CD4-positive, alpha-beta T cell treated with Interferon alpha-2 for 1 hour (primary cell): ENCODE measurements around the gene PPP1R9A.

Experiments
- DNase-seq, 2 donors: peaks; one replicate each; pipeline ENCODE4 v3.0.0-alpha.2; 2020 to 2022

PPP1R9A gene

DNA sequence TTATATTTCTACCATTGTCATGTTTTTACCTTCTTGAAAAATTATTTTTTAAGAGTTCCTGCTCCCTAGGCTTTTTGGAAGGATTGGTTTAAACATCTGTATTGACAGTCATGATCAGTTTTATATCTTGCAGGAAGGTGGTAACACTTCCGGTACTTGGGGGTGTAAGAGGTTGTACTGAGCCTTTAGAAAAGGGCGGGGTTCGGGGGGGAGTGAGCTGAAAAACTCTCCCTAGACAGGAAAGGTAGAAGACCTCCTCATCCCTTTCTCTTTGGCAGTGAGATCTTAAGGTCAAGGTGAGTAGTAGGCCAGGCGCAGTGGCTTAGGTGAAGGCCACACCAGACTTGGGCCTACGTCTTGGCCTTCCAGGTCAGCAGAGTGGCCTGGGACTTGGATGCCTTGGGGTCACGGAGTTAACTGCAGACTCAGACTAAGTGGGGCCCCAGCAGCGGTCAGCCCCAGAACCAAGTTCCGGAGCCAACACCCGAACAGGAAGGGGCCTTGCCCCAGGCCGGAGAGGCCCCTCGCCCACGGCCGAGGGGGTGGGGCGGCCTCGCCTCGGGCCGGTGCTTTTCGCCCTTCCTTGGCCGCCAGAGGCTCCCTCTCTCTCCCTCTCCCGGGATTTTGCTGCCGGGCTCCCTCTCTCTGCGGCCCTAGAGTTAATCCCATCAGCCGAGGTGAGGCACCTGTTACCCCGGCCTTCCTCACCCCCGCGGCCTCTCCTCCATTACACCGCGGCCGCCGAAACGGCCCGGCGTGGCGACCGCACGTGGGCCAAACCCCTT, at the start of gene PPP1R9A:
Gene PPP1R9A (plus strand): TSS at position 569 of the 785 bp plus-strand sequence. CDS start 2,520 bp downstream, outside the sequence.
- DNase-seq = no peak

DNA sequence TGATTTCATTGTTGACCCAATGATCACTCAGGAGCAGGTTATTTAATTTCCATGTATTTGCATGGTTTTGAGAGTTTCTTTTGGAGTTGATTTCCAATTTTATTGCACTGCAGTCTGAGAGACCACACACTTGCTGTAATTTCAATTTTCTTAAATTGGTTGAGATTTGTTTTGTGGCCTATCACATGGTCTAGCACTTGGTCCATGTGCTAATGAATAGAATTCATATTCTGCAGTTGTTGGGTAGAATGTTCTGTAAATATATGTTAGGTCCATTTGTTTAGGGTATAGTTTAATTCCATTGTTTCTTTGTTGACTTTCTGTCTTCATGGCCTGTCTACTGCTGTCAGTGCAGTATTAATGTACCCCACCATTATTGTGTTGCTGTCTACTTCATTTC, 36.3 kb upstream of the PPP1R9A start:
- DNase-seq = no peak

DNA sequence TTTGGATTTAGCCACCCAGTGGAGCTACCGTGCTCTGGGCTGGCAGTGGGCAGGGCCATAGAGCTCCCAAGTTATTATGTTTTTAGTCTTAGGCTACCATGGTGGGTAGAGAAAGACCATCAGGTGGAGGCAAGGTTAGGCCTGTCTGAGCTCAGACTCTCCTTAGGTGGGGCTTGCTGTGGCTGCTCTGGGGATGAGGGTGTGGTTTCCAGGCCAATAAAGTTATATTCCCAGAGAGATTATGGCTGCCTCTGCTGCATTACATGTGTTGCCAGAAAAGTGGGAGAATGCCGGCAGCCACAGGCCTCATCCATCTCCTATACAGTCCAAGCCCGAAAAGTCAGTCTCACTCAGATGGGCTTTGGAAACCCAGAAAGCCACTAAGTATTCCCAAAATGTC, 34.2 kb upstream of the PPP1R9A start:
- no peak for DNase-seq

DNA sequence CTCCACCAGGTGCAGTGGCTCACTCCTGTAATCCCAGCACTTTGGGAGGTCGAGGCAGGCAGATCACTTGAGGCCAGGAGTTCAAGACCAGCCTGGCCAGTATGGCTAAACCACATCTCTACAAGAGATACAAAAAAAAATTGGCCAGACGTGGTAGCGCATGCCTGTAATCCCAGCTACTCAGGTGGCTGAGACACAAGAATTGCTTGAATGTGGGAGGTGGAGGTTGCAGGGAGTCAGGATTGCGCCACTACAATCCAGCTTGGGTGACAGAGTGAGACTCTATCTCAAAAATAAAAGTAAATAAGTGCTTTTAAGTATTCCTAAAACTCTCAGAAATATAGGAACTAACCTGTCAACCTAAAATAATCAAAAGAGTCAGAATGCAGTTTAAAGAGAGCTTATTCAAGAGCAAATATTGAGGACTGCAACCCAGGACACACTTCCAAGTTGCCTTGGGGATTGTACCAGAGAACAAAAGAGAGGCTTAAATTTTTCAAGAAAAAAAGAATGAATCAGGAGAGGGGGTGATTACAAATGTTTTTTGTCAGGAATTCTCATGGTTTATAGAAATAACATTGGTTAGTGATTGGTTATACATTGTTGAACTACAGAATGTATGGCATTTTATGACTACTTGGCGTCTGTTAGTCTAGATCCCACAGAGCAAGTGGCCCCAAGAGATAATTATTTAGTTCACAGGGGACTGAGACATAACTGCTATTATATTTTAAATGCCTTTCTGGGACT, 33.2 kb upstream of the PPP1R9A start:
- no peak for DNase-seq

DNA sequence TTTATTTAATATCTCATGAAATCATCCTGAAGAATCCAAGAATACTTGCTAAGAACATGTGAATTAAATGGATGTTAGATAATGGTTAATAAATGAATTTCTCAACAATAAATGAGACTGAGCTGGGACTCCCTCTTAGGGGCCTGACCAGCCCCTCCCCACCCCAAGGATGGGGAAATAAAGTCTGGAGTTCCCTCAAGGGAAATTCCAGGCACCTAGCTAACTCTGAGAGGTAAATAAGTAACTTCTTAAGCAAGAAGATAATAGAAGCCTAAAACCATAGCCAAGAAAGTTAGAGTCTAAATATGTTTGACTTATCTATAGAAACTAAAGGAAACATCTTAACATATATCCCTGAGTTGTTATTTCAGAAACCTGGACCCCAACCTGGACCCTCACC, 32.2 kb upstream of the PPP1R9A start:
- no peak for DNase-seq

DNA sequence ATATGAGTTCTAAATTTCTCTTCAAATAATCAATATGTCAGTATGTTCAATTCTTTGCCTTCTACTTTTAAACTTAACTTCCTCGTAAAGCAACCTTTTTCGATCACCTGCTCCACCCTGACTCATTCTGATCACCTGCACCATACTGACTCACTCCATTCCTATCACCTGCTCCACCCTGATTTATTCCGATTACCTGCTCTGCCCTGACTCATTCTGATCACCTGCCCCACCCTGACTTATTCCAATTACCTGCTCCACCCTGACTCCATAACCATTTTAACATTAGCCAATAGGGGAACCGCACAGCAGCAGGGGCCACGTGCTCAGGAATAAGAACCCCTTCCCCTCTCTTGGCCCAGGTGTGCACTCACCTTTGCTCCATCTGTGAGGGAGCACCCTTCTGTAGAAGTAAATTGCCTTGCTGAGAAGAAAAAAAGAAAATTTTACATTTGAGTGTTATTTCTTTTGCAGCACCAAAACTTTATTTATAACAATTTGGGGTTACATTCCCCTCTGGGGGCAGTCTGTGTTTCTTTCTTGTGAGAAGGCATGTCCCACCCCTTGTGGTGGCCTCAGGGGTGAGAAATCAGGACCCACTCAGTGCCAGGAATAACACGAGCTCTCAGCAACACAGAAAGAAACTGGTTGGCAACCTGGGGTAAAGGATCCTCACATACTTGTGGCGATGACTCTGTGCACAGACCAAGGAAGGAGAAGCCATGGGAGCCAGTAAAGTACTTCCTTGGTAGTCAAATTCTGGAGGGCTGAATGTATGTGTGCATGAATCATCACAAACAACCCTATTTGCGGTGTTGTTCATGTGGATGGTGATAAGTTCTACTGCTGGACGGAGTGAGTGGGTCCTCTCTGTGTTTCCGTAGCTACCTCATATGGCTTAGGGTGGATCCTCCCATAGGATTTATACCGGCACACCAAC, 29.4 kb upstream of the PPP1R9A start:
- DNase-seq = no peak

DNA sequence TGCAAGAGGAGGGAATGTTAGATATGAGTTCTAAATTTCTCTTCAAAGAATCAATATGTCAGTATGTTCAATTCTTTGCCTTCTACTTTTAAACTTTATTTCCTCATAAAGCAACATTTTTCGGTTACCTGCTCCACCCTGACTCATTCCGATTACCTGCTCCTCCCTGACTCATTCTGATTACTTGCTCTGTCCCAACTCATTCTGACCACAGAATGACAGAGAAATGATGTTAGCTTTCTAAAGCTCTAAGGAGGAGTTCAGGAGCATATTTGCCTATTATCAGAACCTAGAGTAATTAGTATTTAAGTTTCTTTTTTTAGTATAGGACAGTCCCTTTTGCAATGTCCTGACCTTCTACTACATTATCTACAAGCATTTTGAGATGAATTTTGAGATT, 24.5 kb upstream of the PPP1R9A start:
- no peak for DNase-seq

DNA sequence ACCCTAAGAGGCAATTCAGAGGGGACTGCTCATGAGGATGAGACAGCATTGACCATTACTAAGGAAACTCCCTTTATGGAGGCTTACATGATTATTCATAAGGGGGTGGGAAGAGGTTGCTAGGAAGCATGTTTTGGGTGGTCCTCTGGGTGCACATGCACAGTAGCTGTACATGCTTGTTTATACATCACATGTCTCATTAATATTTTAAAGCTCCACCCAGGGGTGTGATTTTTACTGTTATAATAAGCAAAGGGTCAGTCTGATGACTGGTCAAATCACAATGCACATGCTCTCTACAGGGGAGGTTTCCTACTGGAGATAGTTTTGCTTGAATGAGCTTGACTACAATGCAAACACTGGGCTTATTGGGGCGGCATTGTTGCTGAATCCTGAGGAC, 23.8 kb upstream of the PPP1R9A start:
- no peak for DNase-seq

DNA sequence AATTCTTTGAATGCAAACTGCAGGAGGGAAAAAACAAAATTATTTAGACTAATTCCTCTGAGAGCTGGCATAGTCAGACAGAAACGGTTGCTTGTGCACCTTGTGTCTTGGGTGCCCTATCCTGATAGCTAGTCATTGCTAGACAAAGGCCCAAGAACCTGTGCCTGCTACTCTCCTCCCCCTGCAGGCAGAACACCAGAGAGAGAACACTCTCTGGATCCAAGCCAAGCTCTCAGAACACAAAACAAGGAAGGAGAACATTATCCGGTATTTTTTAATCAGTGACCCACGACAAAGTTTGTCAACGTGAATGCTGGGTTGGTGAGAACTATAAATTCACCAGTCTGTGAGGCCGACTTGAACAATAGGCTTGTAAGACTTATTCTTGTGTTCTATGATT, 18.8 kb upstream of the PPP1R9A start:
- no peak for DNase-seq

DNA sequence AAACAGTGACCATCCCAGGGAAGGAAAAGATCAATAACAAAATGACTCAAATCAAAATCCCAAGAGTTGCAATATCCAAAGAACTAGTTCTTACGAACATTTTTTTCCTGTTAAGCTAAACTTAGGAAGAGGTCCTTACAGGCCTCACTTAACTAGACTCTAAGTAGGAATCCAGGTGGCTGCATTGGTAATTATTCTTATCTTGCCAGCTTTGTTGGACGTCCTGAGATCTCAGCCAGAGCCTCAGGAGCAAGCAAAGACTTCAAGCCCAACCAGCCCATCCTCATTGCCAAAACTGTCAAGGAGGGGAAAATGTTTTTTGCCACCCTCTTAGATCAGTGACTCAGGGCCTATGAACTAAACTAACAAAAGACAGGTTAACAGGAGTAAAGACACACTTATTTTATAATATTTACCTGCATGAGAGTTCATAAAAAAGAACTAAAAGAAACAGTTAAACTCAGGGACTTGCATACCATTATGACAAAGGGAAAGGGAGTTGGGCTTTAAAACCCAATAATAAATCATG, 18.3 kb upstream of the PPP1R9A start:
- no peak for DNase-seq

DNA sequence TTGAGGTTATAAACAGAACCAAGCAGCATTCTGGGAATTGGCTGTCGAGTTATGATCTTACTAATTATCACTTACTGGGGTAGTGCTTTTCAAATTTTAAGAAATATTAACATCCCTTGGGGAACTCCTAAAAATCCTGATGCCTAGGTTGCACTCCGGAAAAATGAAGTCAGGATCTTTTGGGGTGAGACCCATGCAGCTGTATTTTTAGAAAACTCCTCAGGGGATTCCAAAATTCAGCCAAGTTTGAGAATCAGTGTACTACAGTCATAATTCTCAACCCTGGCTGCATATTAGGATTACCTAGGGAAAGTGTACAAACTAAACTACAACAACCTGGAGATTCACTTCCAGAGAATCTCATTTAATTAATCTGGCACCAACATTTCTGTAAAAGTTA, 17.2 kb upstream of the PPP1R9A start:
- DNase-seq = no peak

DNA sequence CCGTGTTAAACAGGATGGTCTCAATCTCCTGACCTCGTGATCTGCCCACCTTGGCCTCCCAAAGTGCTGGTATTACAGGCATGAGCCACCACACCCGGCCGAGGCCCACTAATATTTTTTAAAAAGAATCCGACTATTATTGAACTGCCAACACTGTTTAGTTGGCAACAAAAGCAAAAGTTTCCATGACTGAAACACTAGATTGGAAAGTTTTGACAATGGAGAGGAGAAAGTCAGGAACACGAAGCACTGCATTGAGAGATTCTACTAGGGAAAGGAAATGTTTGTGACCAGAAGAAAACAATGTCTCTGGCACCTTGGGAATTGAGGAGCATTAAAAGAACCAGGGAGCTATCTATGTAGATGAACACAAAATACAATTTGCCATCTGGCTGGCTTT, 13.7 kb upstream of the PPP1R9A start:
- DNase-seq = no peak

DNA sequence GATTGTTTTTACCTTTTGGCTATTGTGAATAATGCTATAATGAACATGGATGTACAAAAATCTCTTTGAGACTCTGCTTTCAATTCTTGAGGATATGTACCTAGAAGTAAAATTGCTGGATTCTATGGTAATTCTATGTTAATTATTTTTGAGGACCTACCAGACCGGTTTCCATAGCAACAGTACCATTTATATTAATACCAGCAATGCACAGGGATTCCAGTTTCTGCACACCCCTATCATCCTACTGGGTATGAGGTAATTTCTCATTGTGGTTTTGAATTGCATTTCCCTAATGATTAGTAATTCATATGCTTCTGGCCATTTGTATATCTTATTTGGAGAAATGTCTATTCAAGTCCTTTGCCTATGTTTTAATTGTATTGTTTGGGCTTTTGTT, 9.9 kb upstream of the PPP1R9A start:
- no peak for DNase-seq

DNA sequence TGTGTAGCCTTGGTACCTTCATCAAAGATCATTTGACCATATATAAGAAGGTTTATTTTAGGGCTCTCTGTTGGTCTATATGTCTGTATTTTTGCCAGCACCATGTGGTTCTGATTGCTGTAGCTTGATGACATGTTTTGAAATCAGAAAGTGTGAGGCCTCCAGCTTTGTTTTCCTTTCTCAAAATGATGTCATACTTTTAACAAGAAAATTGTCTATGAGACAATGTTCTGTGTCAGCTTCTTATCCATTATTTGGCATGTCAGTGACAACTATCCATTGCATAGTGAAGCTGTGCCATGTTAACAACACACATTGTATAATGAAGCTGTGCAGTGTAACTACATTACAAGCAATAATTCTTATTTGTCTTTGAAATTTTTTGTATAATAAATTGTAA, 9.1 kb upstream of the PPP1R9A start:
- DNase-seq = no peak

DNA sequence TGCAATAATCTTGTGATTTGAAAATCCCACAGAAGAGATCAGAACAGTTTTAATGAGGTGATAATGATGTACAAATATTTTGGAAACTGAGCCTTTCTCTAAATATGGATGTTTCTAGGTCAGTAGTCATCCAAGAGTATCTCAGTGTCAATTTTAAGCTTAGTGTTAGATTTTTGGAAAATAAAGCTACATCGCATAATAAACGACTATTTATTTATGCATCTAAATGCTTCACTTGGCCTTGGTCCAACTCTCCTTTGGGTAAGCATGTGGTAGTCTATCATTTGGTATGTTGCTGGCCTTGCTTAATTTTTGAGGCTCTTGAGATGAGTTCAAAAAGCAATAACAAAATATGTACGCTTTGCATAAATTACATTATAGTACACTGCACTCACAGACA, 5.4 kb upstream of the PPP1R9A start:
- no peak for DNase-seq

DNA sequence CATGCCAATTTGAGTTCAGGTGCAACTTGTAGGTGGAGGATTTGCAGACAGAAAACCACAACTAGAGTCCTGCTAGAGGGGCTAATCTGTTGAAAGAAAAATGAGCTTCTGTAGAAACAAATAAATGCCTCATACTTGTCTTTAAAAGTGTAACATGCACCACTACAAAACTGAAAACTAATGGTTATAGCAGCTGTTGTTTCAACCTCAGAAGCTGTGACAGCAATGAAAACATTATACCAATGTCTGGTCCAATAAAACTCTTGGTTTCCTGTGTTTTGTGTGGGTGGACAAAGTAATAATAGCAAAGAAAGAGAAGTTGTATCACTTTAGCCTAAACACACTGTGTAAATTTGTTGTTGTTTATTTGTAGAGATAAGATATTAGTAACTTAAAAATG, 3.4 kb upstream of the PPP1R9A start:
- no peak for DNase-seq

DNA sequence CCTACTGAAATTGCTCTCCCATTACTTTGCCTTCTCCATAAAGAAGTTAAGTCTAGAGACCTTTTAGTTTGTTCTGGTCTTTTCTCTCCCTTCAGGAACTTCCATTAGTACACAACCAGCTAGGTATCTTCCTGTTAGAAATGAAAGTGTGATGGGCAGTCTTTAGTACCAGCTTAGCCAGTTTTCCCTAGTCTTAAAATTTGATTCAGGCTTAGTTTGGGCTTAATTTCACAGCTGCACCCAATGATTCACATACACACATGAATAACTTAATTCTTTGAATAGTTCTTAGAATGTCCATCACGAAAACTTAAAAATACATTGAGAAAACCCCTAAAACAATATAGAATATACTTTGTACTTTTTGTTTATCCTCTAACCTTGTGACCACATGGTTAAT, 2.4 kb upstream of the PPP1R9A start:
- DNase-seq = no peak

DNA sequence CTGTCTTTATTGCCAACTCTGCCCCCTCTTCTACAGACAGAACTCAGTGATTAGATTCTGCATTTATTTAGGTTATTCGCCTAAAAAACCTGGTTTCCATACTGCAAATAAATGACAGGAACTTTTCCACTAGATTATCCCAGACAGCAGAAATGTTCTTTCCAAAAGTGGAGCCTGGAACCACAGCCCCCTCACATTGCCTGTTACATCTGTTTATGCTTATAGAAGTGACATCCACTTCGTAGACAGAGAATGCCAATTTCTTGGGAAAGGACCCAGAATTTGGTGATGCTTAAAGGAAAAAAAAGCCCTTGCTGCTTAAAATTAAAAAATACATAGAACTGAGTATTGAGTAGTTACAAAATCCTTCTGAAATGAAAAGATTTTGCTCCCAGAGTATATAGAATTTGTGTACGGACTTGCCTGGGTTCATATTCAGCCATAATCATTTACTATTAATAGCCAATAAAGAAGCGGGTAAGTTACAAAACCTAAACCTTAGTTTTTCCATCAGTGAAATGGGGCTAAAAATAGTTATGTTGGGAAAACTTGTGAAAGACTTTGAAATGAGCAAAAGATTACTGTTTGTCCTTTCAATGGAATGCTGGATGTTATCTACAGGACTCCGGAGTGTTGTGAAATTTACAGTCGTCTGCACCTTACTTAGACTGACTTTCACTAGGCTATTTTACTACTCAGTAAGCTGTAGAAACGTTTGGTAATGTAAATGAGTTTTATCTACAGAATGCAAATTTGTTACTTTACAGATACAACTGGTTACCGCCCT, 1.1 kb upstream of the PPP1R9A start:
- DNase-seq = no peak

DNA sequence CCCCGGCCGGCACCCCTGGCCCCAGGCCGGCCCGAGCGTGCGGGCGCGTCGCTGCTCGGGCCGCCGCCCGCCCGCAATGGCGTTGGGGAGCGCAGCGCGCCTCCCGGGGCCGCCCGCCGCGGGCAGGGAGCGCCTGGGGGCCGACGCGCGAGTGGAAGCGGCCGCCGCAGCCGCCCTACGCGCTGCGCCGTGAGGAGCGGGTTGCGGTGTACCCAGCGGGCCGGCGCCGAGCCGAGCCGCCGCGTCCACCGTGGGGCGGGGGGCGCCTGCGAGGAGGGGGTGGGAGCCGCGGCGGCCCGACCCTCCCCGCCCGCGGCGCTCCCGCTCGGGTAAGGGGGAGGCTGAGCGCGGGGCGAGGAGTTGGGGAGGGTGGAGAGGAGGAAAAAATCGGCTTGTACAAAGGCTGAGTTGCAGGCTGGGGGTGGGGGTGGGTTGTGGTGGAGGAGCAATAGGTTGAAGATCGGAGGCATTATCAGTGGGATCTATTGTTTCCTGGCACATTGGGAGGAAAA, 473 bp downstream of the PPP1R9A start:
- DNase-seq = no peak

DNA sequence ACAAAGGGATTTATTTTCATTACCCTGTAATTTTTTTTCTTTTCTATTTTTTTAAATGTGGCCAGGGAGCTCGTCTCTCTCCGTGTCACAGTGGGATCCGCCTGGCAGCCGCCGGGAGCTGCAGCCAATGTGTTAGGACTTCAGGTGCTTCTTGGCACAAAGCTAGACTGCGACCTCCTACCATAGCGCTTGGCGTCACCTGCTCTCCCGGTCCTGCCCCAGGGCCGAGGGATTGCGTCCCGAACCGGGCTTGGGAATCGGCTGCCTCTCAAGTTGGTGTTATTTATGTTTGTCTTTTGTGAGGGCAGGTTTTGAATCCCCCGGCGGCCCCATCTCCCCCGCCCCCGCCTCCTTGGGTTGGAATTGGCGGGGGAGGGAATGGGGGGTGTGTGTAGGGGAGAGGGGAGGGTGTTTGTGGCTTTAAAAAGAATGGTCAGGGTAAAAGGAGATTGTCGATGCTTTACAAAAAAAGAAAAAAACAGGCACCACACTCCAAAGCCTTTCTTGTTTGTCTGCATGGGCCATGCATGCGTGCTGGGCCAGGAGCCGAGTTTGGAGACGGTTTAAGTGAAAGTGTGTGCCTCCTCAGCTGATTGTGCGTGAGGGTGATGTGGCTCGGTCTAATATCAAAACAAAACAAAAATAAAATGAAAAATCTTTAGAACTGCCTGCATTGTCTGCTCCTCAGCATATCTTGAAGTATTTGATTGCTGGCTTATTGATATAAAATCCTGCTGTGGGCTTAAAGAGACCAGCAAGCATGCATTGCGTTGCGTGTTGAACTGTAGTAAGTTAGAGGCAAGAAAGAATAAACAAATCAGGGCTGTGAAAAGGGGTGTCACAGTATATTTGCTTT, 1.2 kb downstream of the PPP1R9A start:
- no peak for DNase-seq

DNA sequence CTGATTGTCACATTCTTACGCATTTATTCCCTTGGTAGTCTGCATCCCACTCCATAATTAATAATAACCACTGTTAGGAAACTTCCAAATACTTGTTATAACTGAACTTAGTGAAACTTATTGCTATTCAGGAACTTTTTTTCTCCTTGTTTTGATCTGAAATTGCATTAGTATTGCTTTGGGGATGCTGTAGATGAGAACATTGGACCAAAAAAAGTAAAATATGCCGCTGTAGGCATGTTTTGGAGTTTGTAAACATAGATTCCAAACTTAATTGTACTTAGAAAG, 1.7 kb downstream of the PPP1R9A start:
- no peak for DNase-seq
